NCI-H526 treated with DMSO at 0.1 percent for 48 hours (cell line): Measurements from ENCODE around the gene ELL.
"Not testable (repeated sequence)": the region's sequence is repeated elsewhere in the genome, so short reads cannot be mapped to it uniquely, and the experiment has no call there.

Experiments used
- DNase-seq: peaks from one replicate; lab custom pipeline; 2025; lab: John Stamatoyannopoulos, UW

Gene ELL

DNA sequence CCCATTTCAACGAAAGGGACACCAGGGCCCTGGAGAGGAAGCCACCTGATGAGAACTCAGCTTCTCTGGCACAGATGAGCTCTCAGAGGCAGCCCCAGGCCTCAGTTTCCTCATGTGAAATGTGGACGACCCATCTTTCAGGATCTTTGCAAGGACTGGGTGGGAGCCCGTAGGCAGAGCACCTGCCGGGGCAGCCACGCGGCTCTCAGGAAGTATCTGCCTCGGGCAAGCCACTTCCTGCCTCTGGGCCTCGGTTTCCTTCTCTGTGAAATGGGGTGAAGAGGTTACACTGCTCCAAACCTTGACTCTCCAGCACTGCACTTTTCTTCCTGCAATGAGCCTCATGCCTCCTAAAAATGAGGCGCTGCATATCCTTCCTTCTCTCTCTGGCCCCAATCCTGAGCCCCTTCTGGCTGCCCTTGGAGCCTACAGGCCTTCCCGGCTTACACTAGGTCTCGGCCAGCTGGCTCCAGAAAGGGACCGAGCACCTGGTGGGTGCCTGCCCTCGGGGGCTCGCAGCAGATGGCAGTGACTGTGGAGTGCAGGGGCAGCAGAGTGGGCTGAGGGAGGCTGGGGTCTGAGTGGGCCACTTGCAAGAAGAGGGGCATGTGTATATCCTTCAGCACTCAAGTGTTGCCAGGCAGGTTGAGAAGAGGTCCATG is 99.2 kb downstream of the ELL start:
- no peak for DNase-seq

DNA sequence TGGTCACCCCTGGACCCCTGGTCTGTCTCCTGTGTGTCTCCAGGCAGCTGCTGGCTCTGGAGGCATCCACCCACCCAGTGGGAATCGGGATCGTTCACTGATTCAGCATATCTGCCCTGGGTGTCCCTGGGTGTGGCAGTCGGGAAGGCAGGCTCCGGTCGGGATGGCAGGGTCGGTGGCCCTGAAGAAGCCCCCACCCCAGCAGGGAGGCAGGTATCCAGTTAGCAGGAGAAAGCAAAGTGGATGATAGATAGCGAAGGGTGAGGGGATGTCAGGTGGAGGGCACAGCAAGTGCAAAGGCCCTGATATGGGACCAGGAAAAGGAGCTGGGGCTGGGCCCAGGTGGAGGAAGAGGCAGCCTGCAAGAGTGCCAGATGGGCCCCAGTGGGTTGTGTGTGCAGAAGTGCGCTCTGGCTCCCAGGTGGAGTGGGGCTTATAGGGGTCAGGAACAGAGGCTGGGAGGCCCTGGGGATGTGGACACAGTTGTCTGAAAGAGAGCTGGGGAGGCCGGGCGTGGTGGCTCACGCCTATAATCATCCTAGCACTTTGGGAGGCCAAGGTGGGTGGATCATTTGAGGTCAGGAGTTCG is 100.4 kb downstream of the ELL start:
- no peak for DNase-seq

DNA sequence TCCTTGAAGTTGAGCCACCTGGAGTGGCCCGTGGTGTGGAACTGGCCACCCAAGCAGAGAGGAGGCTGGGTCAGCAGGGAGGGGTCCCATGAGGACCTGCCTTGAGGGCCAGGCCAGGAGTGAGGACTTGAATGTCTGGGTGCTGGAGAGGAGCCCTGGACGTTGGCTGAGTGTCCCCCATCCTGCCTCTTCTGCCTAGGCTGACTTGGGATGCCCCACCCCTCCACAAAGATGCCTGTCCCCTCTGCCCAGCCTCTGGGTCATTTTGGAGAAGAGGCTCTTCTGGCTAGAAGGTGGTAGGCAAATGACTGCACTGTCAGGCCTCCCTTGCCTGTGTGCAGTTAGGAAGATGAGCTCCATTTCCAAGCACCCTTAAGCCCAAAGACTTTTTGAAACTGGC is 100.9 kb downstream of the ELL start:
- DNase-seq: no peak

GRCh38 chr19:18419699-18420460 is 102.0 kb downstream of the ELL start:
- no peak for DNase-seq

GRCh38 chr19:18419195-18419698 is 102.6 kb downstream of the ELL start, which contains the start of gene SSBP4:
Gene SSBP4, plus strand, starts transcription at chr19:18419398. Its CDS starts 251 bp downstream, at chr19:18419649.
- peak; percentile 41 for DNase-seq

DNA sequence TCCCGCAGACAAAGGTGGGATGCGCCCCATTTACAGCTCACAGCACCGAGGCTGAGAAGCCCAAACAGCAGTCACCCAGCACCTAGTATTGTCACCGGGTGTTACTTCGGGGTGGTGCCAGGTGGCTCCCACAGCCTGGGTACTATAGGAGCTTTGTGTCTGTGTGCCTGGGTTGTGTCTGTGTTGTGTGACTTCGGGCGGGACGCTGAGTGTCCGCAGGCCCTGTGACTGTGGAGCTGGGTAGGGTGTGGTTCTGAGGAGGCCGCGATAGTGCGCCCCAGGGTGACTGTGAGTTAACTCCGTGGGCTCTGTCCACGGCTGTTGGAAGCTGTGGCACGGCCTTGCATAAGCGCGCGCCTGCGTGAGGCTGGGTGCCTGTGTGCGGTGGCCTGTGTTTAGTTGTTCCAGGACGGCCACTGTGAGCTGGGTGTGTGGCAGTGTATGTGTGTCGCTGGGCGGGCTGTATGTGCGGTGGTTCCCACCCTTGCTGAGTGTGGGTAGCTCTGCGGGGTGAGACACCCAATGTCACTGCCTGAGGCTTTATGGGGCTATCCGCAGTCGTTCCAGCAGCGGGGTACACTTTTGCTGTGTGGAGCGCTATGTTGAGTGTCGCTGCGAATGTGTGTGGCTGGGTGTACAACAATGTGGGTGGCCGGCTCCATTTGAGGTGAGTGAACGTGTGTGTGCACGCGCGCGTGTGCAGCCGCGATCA is 103.2 kb downstream of the ELL start:
- DNase-seq: no peak

- no peak for DNase-seq
These were observed 103.8 kb downstream of the ELL start for GRCh38 chr19:18418029-18418482.

DNA sequence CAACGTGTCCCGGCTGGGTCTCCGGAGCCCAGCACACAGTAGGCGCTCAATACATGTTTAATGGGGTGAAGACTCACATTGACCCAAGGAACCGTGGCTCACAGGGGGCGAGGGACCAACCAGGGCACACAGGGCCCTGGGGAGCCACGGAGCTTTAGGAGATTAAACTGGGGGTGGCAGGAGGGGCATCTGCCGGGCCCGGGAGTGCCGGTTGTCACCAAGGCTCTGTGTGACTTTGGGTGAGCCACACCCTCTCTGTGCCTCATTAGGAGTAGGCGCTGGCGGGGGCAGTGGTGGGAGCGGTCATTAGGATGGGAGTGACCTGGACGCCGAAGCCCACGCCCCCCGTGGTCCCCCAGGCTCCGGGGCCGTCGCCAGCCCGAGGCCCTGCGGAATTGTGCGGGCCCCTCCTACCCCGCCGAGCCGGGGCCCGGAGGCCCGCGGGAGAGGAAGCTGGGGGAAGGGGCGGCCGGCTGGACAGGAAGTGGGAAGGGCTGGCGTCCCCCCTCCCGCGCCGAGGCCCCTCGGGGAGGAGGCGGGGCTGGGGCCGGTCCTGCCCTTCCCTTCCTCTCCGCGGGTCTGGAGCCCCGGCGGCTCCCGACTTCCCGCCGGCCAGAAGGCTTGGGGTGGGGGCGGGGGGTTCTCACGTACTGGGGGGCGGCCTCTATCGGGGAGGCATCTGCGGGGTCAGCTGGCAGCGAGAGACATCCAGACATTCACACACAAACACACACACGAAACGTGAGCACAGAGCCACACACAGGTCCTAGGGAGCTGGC is 104.4 kb downstream of the ELL start:
- DNase-seq: no peak

- peak; percentile 37 for DNase-seq
These were observed 105.1 kb downstream of the ELL start for GRCh38 chr19:18416778-18417249.

- DNase-seq: no peak
These were observed 106.5 kb downstream of the ELL start for GRCh38 chr19:18415178-18415867.

DNA sequence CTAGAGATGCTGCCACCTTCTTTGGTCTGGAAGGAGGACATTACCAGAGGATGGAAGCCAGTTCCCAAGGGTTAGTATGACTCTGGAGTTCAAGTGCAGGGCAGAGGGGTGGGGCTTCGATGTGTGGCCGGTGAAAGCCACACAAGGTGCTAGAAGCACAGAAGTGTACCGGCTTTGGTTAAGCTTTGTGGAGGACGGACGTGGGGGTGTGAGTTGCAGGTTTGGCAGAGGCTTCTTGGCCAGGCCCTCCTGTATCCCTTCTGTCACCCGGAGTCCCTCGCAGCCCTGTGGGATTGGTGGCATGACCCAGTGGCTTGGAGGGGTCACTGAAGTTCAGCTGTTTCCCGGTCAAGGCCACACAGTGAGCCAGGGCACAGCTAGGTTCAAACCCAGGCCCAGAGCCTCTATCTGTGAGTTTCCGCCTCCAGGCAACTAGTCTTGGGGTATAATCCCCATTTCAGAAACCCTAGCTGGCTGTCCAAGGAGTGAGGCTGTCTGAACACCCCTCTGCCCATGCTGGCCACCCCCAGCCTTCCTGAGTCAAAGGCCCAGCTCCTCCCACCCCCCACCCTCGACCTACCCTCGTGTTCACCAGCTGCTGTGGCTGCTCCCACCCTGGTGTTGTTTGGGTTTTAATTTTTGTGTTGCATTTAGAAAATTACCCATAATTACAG is 107.2 kb downstream of the ELL start:
- DNase-seq: no peak

DNA sequence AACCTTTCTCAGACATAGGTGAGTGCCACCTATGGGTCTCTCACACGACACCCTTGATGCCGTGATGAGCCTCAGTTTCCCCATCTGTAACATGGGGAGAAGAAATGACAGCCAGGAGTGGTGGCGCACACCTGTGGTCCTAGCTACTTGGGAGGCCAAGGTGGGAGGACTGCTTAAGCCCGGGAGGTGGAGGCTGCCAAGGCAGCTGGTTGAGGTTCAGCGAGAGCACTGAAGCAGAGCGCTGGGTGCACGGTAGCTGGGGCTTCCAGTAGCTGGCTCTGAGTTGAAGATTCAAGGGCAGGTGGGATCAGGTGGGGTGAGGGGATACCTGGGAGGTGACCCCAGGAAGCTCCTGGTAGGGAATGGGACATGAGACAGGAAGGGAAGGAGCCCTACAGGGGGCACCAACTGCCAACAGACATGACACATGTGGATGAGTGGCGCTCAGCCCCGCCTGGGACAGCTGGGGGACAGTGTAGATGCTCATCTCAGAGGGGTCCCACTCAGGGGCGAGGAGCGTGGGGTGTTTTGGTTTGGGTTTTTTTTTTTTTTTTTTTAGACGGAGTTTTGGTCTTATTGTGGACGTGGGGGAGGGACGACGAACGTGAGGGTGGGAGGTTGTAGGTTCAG is 109.1 kb downstream of the ELL start:
- DNase-seq: no peak

- no peak for DNase-seq
These were observed 113.8 kb downstream of the ELL start for GRCh38 chr19:18408053-18408476.

DNA sequence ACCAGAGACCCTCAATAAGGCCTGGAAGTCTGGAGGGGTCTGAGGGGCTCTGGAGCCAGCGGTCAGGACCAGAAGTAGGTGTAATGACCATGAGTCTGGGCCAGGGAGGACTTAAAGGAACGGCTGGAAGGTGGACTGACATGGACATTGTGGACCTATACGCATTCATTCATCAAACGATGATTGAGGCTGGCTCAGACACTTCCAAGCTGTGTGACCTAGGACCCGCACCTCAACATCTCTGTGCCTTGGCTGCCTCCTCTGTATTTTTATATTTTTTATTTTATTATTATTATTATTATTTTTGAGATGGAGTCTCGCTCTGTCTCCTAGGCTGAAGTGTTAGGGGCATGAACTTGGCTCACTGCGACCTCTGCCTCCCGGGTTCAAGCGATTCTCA is 115.1 kb downstream of the ELL start:
- no peak for DNase-seq

DNA sequence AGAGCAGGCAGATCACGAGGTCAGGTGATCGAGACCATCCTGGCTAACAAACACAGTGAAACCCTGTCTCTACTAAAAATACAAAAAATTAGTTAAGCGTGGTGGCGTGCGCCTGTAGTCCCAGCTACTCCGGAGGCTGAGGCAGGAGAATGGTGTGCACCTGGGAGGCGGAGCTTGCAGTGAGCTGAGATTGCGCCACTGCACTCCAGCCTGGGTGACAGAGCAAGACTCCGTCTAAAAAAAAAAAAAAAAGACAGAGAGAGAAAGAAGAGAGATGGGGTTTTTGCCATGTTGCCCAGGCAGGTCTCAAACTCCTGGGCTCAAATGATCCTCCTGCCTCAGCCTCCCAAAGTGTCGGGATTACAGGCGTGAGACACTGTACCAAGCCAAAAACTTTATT is 116.1 kb downstream of the ELL start:
- not testable (repeated sequence) for DNase-seq

DNA sequence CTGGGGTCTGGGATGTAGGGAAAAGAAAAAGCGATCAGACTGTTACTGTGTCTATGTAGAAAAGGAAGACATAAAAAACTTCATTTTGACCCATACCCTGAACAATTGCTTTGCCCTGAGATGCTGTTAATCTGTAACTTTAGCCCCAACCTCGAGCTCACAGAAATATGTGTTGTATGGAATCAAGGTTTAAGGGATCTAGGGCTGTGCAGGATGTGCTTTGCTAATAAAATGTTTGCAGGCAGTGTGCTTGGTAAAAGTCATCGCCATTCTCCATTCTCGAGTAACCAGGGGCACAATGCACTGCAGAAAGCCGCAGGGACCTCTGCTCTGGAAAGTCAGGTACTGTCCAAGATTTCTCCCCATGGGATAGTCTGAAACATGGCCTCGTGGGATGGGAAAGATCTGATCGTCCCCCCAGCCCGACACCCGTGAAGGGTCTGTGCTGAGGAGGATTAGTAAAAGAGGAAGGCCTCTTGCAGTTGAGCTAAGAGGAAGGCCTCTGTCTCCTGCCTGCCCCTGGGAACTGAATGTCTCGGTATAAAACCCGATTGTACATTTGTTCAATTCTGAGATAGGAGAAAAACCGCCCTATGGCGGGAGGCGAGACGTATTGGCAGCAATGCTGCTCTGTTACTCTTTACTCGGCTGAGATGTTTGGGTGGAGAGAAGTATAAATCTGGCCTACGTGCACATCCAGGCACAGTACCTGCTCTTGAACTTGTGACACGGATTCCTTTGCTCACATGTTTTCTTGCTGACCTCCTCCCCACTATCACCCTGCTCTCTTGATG is 119.2 kb downstream of the ELL start:
- not testable (repeated sequence) for DNase-seq

- no peak for DNase-seq
These were observed 120.2 kb downstream of the ELL start for GRCh38 chr19:18401580-18402112.

DNA sequence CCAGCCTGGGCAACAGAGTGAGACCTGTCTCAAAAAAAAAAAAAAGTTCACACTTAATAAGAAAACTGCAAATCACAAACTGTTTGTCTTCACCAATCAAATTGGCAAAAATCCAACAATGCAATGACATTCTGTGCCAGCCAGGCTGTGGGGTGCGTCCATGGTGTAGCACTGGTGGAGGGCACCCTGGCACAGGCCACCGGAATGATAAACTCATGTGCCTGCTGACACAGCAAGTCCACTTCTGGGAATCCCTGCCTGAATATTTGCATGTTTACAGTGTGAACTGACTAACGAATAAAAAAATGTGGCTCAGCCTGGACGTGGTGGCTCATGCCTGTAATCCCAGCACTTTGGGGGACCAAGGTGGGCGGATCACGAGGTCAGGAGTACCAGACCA is 122.9 kb downstream of the ELL start:
- no peak for DNase-seq
